B cell (primary cell): ENCODE measurements around the gene CPSF2. TPM values are rescaled to one million over a fixed set of nuclear protein-coding genes. Genes with fewer than 3 reads are reported as not detected.

Source experiments
- ATAC-seq: fragments of 200-7000 bp; cut with Tn5 transposase; one replicate; pipeline ENCODE4 v1.10.0; 2021; ENCODE audit warnings: low read depth, mild to moderate bottlenecking, moderate number of reproducible peaks, moderate library complexity
- CTCF ChIA-PET: fragments of 350-600 bp; sonication (Branson Sonifier 250); formaldehyde crosslinking; loops from one replicate; lab custom pipeline; 2021; ENCODE audit warnings: antibody characterized with exemption, inconsistent platforms; lab: Charles Lee
- POLR2A ChIA-PET: fragments of 350-600 bp; sonication (Branson Sonifier 250); formaldehyde crosslinking; loops from one replicate; lab custom pipeline; 2021; ENCODE audit warnings: antibody characterized with exemption; lab: Charles Lee
- DNase-seq: peaks from one replicate; pipeline ENCODE4 v3.0.0; 2013
- H2AFZ ChIP-seq: 2 replicates; pipeline ENCODE4 v1.6.1; 2012; ENCODE audit warnings: mild to moderate bottlenecking, low read depth, low read length; ENCODE audit not compliant: insufficient read depth, poor library complexity, severe bottlenecking
- H3K27ac ChIP-seq, 2 donors: 1 replicate in 1 of 2; 2 replicates in 1 of 2; pipeline ENCODE4 v1.5.1; 2012 to 2013; ENCODE audit warnings: low read length in 2 of 2, mild to moderate bottlenecking in 2 of 2, moderate library complexity in 1 of 2
- H3K27me3 ChIP-seq, 4 experiments: fragments of 200-600 bp in 1 of 4; sonication (generic) in 1 of 4; replicated peaks in 1 of 4; 1 replicate in 2 of 4; 2 replicates in 2 of 4; pipeline versions ENCODE4 v1.6.1 to v1.7.0; 2013 to 2016; ENCODE audit warnings: low read length in 3 of 4, mild to moderate bottlenecking in 2 of 4, mixed read lengths in 1 of 4, moderate library complexity in 1 of 4; ENCODE audit not compliant: insufficient read depth in 4 of 4, control insufficient read depth in 3 of 4; ENCODE audit errors: control extremely low read depth in 1 of 4
- H3K36me3 ChIP-seq, 2 experiments: replicated peaks in 1 of 2; 1 replicate in 1 of 2; 2 replicates in 1 of 2; pipeline versions ENCODE4 v1.6.1 to v1.7.1; 2013; ENCODE audit warnings: low read length in 1 of 2; ENCODE audit not compliant: insufficient read depth in 2 of 2, control insufficient read depth in 1 of 2; ENCODE audit errors: control extremely low read depth in 1 of 2, extremely low read depth in 1 of 2
- H3K4me1 ChIP-seq, 2 donors: fragments of 200-600 bp in 1 of 2; sonication (generic) in 1 of 2; 1 replicate in 1 of 2; 2 replicates in 1 of 2; pipeline versions ENCODE4 v1.5.1 to v1.6.1; 2013 to 2017; ENCODE audit warnings: low read length in 2 of 2; ENCODE audit not compliant: control insufficient read depth in 2 of 2, insufficient read depth in 2 of 2
- H3K4me2 ChIP-seq: replicated peaks from 2 replicates; pipeline ENCODE3; 2012; ENCODE audit warnings: mild to moderate bottlenecking, low read depth, low read length; ENCODE audit not compliant: poor library complexity, severe bottlenecking
- H3K4me3 ChIP-seq, 5 experiments: fragments of 200-600 bp in 1 of 5; sonication (generic) in 1 of 5; 1 replicate in 3 of 5; 2 replicates in 2 of 5; pipeline versions ENCODE4 v1.5.1 to v1.7.0; 2011 to 2016; ENCODE audit warnings: low read length in 4 of 5, mild to moderate bottlenecking in 4 of 5, low read depth in 2 of 5, control low read depth in 1 of 5, moderate library complexity in 1 of 5; ENCODE audit not compliant: insufficient read depth in 1 of 5; ENCODE audit errors: control extremely low read depth in 1 of 5, extremely low read depth in 1 of 5
- H3K79me2 ChIP-seq: fragments of 200-600 bp; sonication (generic); one replicate; pipeline ENCODE4 v1.6.0; 2016; ENCODE audit warnings: low read length; ENCODE audit not compliant: control insufficient read depth, insufficient read depth
- H3K9ac ChIP-seq: fragments of 200-600 bp; sonication (generic); 2 replicates; pipeline ENCODE4 v1.6.1; 2017; ENCODE audit warnings: mild to moderate bottlenecking, low read length, moderate library complexity
- H3K9me3 ChIP-seq, 3 donors: one replicate each; pipeline versions ENCODE4 v1.6.1 to v1.7.1; 2013; ENCODE audit warnings: low read length in 2 of 3; ENCODE audit not compliant: control insufficient read depth in 2 of 3, insufficient read depth in 1 of 3; ENCODE audit errors: control extremely low read depth in 1 of 3
- H4K20me1 ChIP-seq: 2 replicates; pipeline ENCODE4 v1.6.0; 2012; ENCODE audit warnings: mild to moderate bottlenecking, low read length; ENCODE audit not compliant: insufficient read depth, control insufficient read depth, poor library complexity, severe bottlenecking
- H3K27ac Mint-ChIP-seq: one replicate; pipeline ENCODE4 v1.8.0; 2021; ENCODE audit warnings: mixed read lengths
- H3K27me3 Mint-ChIP-seq: one replicate; pipeline ENCODE4 v1.8.0; 2021; ENCODE audit warnings: mixed read lengths
- H3K4me1 Mint-ChIP-seq: one replicate; pipeline ENCODE4 v1.8.0; 2021; ENCODE audit warnings: mixed read lengths
- H3K4me3 Mint-ChIP-seq: one replicate; pipeline ENCODE4 v1.8.0; 2021; ENCODE audit warnings: mixed read lengths
- H3K9me3 Mint-ChIP-seq: one replicate; pipeline ENCODE4 v1.8.0; 2022; ENCODE audit warnings: mixed read lengths; ENCODE audit not compliant: insufficient read depth
- EZH2 ChIP-seq: IDR thresholded peaks from 2 replicates; pipeline ENCODE4 v1.6.1; 2012; ENCODE audit warnings: borderline replicate concordance, low read depth, mild to moderate bottlenecking, moderate library complexity, low read length; ENCODE audit not compliant: insufficient read depth, poor library complexity, severe bottlenecking
- WGBS: methylation state at CpG from one replicate; pipeline ENCODE4 v1.1.5; 2013; ENCODE audit warnings: missing lambda C conversion rate; ENCODE audit not compliant: insufficient coverage; 5-methylcytosine and 5-hydroxymethylcytosine counted together
- intact Hi-C: fragments of 100-400 bp; cut with micrococcal nuclease; formaldehyde crosslinking; loops from one replicate; pipeline ENCODE4 v1.10.0; 2022
- polyA plus RNA-seq: library from polyadenylated mRNA; depleted of rRNA; stranded (reverse); fragments of >200 nt; gene quantifications from 2 replicates; pipeline ENCODE4 v1.2.3, GENCODE V29; 2012
- total RNA-seq, 2 donors: library from RNA; stranded (reverse); fragments of 120-200 nt in 1 of 2; gene quantifications; 1 replicate in 1 of 2; 2 replicates in 1 of 2; pipeline versions ENCODE4 v1.2.3 to v1.2.4, GENCODE V29; 2013 to 2022
- TF ChIP-seq, protein P1 (sequence below): fragments of 200-600 bp; IDR thresholded peaks from one replicate; pipeline ENCODE4 v1.8.0; 2022; ENCODE audit warnings: antibody characterized with exemption, mild to moderate bottlenecking

CPSF2 gene
- total and polyA plus RNA-seq, 2 donors (not counting 1 experiment from before 2014, with no cell fraction given): 5.2 to 42.6 TPM

DNA sequence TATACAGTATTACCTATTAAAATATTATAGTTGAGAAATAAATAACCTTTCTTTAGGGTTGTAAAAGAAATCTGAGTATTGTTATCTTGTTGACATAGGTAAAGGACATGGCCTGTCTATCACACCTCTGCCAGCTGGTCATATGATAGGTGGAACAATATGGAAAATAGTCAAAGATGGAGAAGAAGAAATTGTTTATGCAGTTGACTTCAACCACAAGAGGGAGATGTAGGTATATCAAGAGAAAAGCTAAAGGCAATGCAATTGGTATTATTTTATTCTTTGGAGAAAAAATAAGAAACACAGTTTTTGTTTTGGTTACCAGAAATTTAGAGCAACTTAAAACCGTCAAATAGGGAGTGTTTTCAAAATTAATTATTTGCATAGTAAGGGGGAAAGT lies 13.5 kb downstream of the CPSF2 start:
- Histone ChIP-seq H3K4me2 (no peak overlapping the region), H3K36me3 (peaks cover 20 to 63% of the 10 kb centered on the region in 2 experiments), H4K20me1 (no peaks in the 10 kb centered on the region), H2AFZ (no peak overlapping the region), H3K9me3 (no peaks in the 10 kb centered on the region), H3K4me1 (no peaks in the 10 kb centered on the region), H3K4me3 (no peak overlapping the region), H3K27me3 (no peaks in the 10 kb centered on the region), H3K79me2 (no peaks in the 10 kb centered on the region), H3K27ac (no peak overlapping the region), H3K9ac (no peak overlapping the region)
- H3K27ac Mint-ChIP-seq: no peak overlapping the region
- H3K4me1 Mint-ChIP-seq: no peaks in the 10 kb centered on the region
- DNase-seq (peak; percentile 29), ATAC-seq (no peak)
- intact Hi-C loops: loop anchor here (5.0 to 10.0 kb wide), 2 partner anchors 322 to 550 kb away; no protein-coding TSS in a partner anchor
- no peaks in the 10 kb centered on the region for H3K9me3 Mint-ChIP-seq
- WGBS: no CpG with 5 or more reads among the region's 1 CpG
- CTCF ChIA-PET: interaction anchor here (0.9 to 1.8 kb wide), 5 partner anchors 10 to 555 kb away, joined by 3 to 6 read pairs (median 4); no protein-coding TSS in a partner anchor
- H3K4me3 Mint-ChIP-seq: no peak overlapping the region
- POLR2A ChIA-PET: no interaction called here
- H3K27me3 Mint-ChIP-seq: no peaks in the 10 kb centered on the region
- TF ChIP-seq EZH2: no peak
- TF ChIP-seq, protein P1, sequence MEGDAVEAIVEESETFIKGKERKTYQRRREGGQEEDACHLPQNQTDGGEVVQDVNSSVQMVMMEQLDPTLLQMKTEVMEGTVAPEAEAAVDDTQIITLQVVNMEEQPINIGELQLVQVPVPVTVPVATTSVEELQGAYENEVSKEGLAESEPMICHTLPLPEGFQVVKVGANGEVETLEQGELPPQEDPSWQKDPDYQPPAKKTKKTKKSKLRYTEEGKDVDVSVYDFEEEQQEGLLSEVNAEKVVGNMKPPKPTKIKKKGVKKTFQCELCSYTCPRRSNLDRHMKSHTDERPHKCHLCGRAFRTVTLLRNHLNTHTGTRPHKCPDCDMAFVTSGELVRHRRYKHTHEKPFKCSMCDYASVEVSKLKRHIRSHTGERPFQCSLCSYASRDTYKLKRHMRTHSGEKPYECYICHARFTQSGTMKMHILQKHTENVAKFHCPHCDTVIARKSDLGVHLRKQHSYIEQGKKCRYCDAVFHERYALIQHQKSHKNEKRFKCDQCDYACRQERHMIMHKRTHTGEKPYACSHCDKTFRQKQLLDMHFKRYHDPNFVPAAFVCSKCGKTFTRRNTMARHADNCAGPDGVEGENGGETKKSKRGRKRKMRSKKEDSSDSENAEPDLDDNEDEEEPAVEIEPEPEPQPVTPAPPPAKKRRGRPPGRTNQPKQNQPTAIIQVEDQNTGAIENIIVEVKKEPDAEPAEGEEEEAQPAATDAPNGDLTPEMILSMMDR: peak; percentile 46

DNA sequence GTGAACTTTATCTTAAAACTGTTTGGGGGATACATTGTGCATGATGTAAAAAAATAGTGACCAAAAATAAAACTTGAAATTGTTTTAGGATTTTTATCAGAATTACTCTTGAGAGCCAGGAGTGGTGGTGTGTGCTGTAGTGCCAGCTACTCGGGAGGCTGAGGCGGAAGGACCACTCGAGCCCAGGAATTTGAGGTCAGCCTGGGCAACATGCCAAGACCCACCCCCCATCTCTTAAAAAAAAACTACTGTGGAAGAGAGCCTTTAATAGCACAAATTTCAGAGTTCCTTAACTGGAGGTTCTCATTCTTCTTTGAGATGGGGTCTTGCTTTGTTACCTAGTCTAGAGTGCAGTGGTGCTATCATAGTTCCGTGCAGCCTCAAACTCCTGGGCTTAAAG lies 21.5 kb downstream of the CPSF2 start:
- H3K9ac ChIP-seq: no peak overlapping the region
- no peak overlapping the region for H3K4me3 ChIP-seq
- no peaks in the 10 kb centered on the region for H3K4me1 ChIP-seq
- H3K27ac ChIP-seq: no peak overlapping the region
- ATAC-seq (no peak), DNase-seq (no peak)
- peaks cover 19 to 74% of the 10 kb centered on the region in 2 experiments for H3K36me3 ChIP-seq
- no peaks in the 10 kb centered on the region for H4K20me1 ChIP-seq
- intact Hi-C loops: no loop called here
- TF ChIP-seq, protein P1: no peak
- TF ChIP-seq EZH2: no peak
- Mint-ChIP-seq H3K27ac (no peak overlapping the region), H3K9me3 (no peaks in the 10 kb centered on the region), H3K27me3 (no peaks in the 10 kb centered on the region), H3K4me3 (no peak overlapping the region), H3K4me1 (no peaks in the 10 kb centered on the region)
- WGBS: no CpG with 5 or more reads among the region's 4 CpGs
- H3K27me3 ChIP-seq: no peaks in the 10 kb centered on the region
- no peak overlapping the region for H2AFZ ChIP-seq
- CTCF ChIA-PET: interaction anchor here (1.0 kb wide), 1 partner anchor 446 kb away, joined by 4 read pairs; no protein-coding TSS in a partner anchor
- peaks cover 5% of the 10 kb centered on the region for H3K79me2 ChIP-seq
- no peaks in the 10 kb centered on the region for H3K9me3 ChIP-seq
- POLR2A ChIA-PET: no interaction called here
- H3K4me2 ChIP-seq: no peak overlapping the region
